ENCODE results near the gene RPS26. TPM values are rescaled to one million over a fixed set of nuclear protein-coding genes. Genes with fewer than 3 reads are reported as not detected.

Gene RPS26
- 1,000 to 10,000 TPM in 2 of 4 donors, 100 to 1,000 TPM in 2; 308 to 1,324 (median 859) TPM for total RNA-seq

DNA sequence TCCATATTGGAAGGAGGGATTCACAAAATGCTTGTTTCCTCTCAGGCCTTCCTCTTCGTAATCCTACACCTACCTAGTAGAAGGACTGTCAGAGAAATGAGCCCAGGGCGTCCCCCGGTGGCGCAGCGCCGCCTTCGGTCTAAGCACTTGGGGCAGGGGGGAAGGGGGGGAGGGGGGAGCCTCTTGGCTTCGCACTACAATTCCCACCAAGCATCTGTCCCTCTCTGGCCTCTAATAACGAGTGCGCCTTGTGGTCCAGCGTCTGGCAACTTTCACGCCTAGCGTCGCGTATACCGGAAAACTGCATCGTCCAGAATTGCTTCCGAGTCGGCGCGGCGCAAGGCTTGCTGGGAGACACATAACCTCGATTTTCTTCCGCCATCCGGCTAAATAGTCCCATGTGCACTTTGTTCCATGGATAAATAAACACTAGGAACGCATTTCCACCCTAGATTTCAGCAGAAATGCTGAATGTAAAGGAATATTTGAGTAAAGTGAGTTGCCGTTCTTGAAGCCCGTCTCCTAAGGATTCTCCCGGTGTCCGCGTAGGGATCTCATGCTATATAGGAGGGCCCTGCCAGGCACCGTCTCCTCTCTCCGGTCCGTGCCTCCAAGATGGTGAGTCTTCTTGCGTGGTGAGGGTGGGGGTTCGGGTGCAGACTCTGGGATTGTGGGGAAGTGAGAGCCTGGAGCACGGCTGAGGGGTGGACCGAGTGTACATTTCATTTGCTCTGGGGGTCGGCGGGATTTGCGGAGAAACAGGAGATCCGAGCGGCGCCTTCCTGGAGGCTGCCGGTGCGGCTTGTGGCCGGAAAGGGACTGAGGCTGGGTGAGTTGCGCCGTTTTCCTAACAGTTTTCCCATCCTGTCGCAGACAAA lies at the start of gene RPS26:
TSS of gene RPS26 (plus strand) at position 367 of the 878 bp plus-strand sequence. CDS start at position 616, 249 bp downstream.
- Histone ChIP-seq H3K4me1 (peaks cover 0 to 24% (median 16%) of the 10 kb centered on the region in 4 donors), H3K36me3 (peaks cover 0 to 46% (median 6%) of the 10 kb centered on the region in 3 donors), H3K9me3 (no peaks in the 10 kb centered on the region), H3K4me3 (peak within 1 kb of the TSS; percentile 64 to 89 (median 79)), H3K27ac (peak within 1 kb of the TSS; percentile 85 to 97 (median 92)), H3K27me3 (no peaks in the 10 kb centered on the region)
- peak; percentile 67 to 78 for TF ChIP-seq POLR2A (IDR thresholded peaks at IDR 0.05)
- TF ChIP-seq, protein P1, sequence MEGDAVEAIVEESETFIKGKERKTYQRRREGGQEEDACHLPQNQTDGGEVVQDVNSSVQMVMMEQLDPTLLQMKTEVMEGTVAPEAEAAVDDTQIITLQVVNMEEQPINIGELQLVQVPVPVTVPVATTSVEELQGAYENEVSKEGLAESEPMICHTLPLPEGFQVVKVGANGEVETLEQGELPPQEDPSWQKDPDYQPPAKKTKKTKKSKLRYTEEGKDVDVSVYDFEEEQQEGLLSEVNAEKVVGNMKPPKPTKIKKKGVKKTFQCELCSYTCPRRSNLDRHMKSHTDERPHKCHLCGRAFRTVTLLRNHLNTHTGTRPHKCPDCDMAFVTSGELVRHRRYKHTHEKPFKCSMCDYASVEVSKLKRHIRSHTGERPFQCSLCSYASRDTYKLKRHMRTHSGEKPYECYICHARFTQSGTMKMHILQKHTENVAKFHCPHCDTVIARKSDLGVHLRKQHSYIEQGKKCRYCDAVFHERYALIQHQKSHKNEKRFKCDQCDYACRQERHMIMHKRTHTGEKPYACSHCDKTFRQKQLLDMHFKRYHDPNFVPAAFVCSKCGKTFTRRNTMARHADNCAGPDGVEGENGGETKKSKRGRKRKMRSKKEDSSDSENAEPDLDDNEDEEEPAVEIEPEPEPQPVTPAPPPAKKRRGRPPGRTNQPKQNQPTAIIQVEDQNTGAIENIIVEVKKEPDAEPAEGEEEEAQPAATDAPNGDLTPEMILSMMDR (IDR thresholded peaks at IDR 0.05) = peak; percentile 20 to 59 (median 42)
- peak; percentile 76 to 98 for TF ChIP-seq EP300 (IDR thresholded peaks at IDR 0.05)
- DNase-seq (ENCODE audit: low spot score in 2 of 2) = peak; percentile 90 to 94
- 0 to 1% methylated on average over 46 to 50 of the region's 50 CpGs for WGBS, 2 donors

DNA sequence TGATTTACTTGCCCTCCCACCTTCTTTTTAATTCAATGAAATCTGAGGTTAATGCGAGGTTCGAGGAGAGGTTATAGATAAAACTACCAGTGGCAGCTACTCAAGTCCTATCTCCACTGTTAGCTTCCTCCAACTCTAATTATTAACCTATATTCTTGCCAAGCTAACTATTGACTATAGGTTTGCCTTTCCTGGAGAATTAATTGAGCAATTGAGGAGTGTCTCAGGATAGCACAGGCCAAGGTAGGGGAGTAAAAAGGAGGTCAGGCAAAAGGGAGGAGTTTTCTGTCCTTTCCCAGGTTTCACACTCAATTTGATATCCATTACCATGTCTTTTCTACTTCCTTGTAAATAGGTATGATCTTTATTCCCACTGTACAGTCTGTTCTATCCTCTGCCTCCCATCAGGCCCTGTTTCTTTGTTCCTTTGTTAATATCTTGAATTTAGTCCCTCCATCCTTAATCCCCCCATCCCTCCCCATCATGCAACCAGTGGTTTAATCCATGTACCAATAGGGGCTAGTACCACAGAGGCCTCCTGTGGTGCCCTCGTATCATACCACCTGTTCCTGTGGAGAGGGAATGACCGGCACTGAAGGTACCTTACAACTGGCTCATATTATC lies 48.4 kb upstream of the RPS26 start:
- Histone ChIP-seq H3K27me3 (no peaks in the 10 kb centered on the region), H3K36me3 (peaks cover 3 to 72% (median 31%) of the 10 kb centered on the region in 3 donors), H3K4me3 (no peak overlapping the region), H3K4me1 (peaks cover 0 to 18% (median 9%) of the 10 kb centered on the region in 4 donors), H3K9me3 (no peaks in the 10 kb centered on the region), H3K27ac (no peak overlapping the region)
- DNase-seq (ENCODE audit: low spot score in 2 of 2) = no peak
- 83 to 84% methylated on average over 4 of the region's 4 CpGs for WGBS, 2 donors
- TF ChIP-seq, protein P1 (IDR thresholded peaks at IDR 0.05) = no peak
- TF ChIP-seq POLR2A (IDR thresholded peaks at IDR 0.05) (no peak), EP300 (IDR thresholded peaks at IDR 0.05) (no peak)

DNA sequence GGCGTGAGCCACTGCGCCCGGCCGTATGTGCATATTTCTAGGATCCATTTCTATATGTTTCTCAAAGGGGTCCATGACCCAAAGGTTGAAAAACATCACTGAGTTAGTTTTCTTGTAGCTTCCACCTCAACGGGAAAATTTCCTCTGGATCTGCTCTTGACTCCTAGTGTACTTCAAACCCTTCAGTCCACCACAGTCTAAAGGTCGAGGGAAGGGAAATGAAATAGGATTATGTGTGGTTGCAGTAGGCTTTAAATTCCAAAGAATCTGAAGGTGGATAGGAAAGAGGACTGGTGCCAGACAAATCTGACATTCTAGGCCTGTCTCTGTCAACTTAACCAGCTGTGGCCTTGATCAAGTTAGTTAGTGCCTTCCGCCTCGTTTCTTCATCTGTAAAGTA lies 46.4 kb upstream of the RPS26 start:
- WGBS, 2 donors = 73 to 79% methylated on average over 8 of the region's 8 CpGs
- H3K36me3 ChIP-seq = peaks cover 0 to 69% (median 31%) of the 10 kb centered on the region in 3 donors
- DNase-seq (ENCODE audit: low spot score in 2 of 2) = no peak
- H3K27ac ChIP-seq = peak overlapping the region in 1 of 4 donors; percentile 83
- no peak overlapping the region for H3K4me3 ChIP-seq
- no peak for TF ChIP-seq EP300 (IDR thresholded peaks at IDR 0.05)
- TF ChIP-seq, protein P1 (IDR thresholded peaks at IDR 0.05) = no peak
- no peak for TF ChIP-seq POLR2A (IDR thresholded peaks at IDR 0.05)
- no peaks in the 10 kb centered on the region for H3K27me3 ChIP-seq
- H3K4me1 ChIP-seq = peaks cover 0 to 22% (median 9%) of the 10 kb centered on the region in 4 donors
- no peaks in the 10 kb centered on the region for H3K9me3 ChIP-seq

DNA sequence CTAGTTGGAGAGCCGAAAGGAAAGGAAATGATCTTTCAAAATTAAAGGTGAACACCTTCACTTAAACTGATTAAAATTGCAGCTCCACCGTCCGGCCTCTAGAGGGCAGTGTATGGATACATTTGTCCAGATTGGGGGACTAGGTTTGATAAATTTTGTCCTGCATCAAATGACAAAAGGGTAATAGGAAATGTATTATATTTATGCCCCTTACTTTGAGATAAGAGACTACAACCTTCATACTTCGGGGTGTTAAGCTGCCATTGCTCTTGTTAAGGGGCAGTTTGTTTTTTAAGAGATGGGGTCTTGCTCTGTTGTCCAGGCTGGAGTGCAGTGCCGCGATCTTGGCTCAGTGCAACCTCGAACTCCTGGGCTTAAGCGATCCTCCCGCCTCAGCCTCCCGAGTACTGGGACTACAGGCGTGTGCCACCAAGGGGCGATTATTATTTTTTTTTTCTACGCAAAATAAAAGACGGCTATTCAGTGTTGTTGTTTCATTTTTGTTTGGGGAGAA lies 45.5 kb upstream of the RPS26 start:
- H3K4me3 ChIP-seq = peak overlapping the region; percentile 38 to 72 (median 50)
- peak; percentile 26 to 52 for DNase-seq (ENCODE audit: low spot score in 2 of 2)
- peaks cover 0 to 22% (median 9%) of the 10 kb centered on the region in 4 donors for H3K4me1 ChIP-seq
- no peaks in the 10 kb centered on the region for H3K27me3 ChIP-seq
- no peak for TF ChIP-seq POLR2A (IDR thresholded peaks at IDR 0.05)
- TF ChIP-seq, protein P1 (IDR thresholded peaks at IDR 0.05) = peak; percentile 79 to 93 (median 84)
- H3K27ac ChIP-seq = peak overlapping the region; percentile 75 to 92 (median 82)
- WGBS, 2 donors = 19 to 23% methylated on average over 14 of the region's 14 CpGs
- H3K9me3 ChIP-seq = no peaks in the 10 kb centered on the region
- peaks cover 0 to 65% (median 23%) of the 10 kb centered on the region in 3 donors for H3K36me3 ChIP-seq
